Breast epithelium (tissue), 4 donors: ENCODE results near the gene SHLD1. TPM values are rescaled to one million over a fixed set of nuclear protein-coding genes. Genes with fewer than 3 reads are reported as not detected.

ENCODE experiments used
- DNase-seq, 2 donors: peaks; one replicate each; pipeline ENCODE4 v3.0.0-alpha.2; 2019; ENCODE audit warnings: low spot score in 2 of 2
- H3K27ac ChIP-seq, 2 donors: fragments of 200-600 bp; sonication (generic) in 1 of 2; one replicate each; pipeline ENCODE4 v1.5.1; 2016 to 2019; ENCODE audit warnings: mild to moderate bottlenecking in 1 of 2
- H3K27me3 ChIP-seq, 2 donors: fragments of 200-600 bp; sonication (generic) in 1 of 2; one replicate each; pipeline versions ENCODE4 v1.5.1 to v1.6.0; 2017 to 2019; ENCODE audit warnings: control low read depth in 1 of 2, mild to moderate bottlenecking in 1 of 2
- H3K36me3 ChIP-seq: fragments of 200-600 bp; one replicate; pipeline ENCODE4 v1.5.1; 2019
- H3K4me1 ChIP-seq, 2 donors: fragments of 200-600 bp; sonication (generic); one replicate each; pipeline ENCODE4 v1.5.1; 2016 to 2019; ENCODE audit warnings: control low read depth in 1 of 2
- H3K4me3 ChIP-seq, 3 donors: fragments of 200-600 bp; sonication (generic); 1 replicate in 2 of 3; 2 replicates in 1 of 3; pipeline ENCODE4 v1.5.1; 2016 to 2019; ENCODE audit warnings: mild to moderate bottlenecking in 3 of 3, moderate library complexity in 2 of 3
- H3K9me3 ChIP-seq, 2 donors: fragments of 200-600 bp; sonication (generic) in 1 of 2; one replicate each; pipeline ENCODE4 v1.5.1; 2016 to 2019; ENCODE audit warnings: control low read depth in 1 of 2
- POLR2A ChIP-seq: fragments of 450-650 bp; IDR thresholded peaks from one replicate; pipeline ENCODE4 v1.6.1; 2016; ENCODE audit warnings: antibody characterized with exemption, mild to moderate bottlenecking, moderate library complexity
- POLR2AphosphoS5 ChIP-seq, 3 donors: sonication (generic); formaldehyde crosslinking; IDR thresholded peaks; one replicate each; pipeline ENCODE4 v1.6.1; 2017; ENCODE audit warnings: antibody characterized with exemption in 3 of 3
- intact Hi-C: fragments of 100-400 bp; cut with DNase I; formaldehyde crosslinking; loops from one replicate; pipeline ENCODE4 v1.15.1; 2023; ENCODE audit warnings: low total_unique reads
- total RNA-seq, 3 donors: library from RNA; depleted of rRNA; stranded (reverse); fragments of >200 nt; gene quantifications; one replicate each; pipeline ENCODE4 v1.1.0, GENCODE V29; 2016
- TF ChIP-seq, protein P1 (sequence below), 3 donors: fragments of 450-650 bp; IDR thresholded peaks; one replicate each; pipeline ENCODE4 v1.5.1; 2016 to 2017; ENCODE audit warnings: antibody characterized with exemption in 3 of 3, mild to moderate bottlenecking in 3 of 3, moderate library complexity in 3 of 3

SHLD1 gene
- total RNA-seq, 3 donors from 2014 or later = 2.7 to 7.3 (median 6.6) TPM

DNA sequence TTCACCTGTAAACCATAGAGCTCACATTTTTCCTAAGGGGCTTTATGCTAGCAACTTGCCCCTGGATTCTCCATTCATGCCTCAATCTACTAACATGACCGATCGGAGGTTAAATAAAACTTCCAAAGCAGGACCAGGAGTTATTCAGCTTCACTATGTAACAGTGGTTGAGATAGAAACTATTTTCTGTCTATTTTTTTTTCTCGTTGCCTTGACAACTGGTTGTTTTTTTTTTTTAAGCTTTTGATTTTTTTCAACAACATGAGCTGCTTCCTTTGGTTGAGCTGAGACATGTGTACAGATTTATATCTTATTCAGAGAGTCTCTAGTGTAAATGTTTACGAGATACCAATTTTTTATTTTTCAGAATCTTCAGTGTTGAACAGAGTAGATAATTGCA, 85.7 kb downstream of the SHLD1 start:
- no peaks in the 10 kb centered on the region for H3K27me3 ChIP-seq
- H3K27ac ChIP-seq = no peak overlapping the region

DNA sequence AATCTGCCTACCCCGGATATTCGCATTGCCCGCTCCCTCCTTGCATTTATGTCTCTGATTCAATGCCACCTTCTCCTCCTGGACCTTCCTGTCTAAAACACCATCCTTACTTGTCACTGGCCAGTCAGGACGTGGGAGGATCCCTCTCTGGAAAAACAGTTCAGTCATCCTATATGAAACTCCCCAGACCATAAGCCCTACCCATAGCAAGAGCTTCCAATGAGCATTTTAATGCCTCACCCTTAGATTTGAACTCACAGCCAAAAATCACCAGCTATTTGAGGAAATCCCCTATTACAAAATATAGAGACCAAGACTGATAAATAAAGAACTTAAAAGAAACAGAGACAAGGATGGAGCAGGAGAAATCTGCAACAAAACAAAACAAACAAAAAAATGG, 86.4 kb downstream of the SHLD1 start:
- no peaks in the 10 kb centered on the region for H3K27me3 ChIP-seq
- no peaks in the 10 kb centered on the region for H3K36me3 ChIP-seq
- H3K9me3 ChIP-seq = no peaks in the 10 kb centered on the region
- H3K4me1 ChIP-seq = no peaks in the 10 kb centered on the region
- TF ChIP-seq, protein P1, sequence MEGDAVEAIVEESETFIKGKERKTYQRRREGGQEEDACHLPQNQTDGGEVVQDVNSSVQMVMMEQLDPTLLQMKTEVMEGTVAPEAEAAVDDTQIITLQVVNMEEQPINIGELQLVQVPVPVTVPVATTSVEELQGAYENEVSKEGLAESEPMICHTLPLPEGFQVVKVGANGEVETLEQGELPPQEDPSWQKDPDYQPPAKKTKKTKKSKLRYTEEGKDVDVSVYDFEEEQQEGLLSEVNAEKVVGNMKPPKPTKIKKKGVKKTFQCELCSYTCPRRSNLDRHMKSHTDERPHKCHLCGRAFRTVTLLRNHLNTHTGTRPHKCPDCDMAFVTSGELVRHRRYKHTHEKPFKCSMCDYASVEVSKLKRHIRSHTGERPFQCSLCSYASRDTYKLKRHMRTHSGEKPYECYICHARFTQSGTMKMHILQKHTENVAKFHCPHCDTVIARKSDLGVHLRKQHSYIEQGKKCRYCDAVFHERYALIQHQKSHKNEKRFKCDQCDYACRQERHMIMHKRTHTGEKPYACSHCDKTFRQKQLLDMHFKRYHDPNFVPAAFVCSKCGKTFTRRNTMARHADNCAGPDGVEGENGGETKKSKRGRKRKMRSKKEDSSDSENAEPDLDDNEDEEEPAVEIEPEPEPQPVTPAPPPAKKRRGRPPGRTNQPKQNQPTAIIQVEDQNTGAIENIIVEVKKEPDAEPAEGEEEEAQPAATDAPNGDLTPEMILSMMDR (IDR thresholded peaks at IDR 0.05) = no peak
- no peak for TF ChIP-seq POLR2AphosphoS5 (IDR thresholded peaks at IDR 0.05)
- TF ChIP-seq POLR2A = no peak
- intact Hi-C loops = no loop called here
- DNase-seq = no peak
- no peak overlapping the region for H3K27ac ChIP-seq
- H3K4me3 ChIP-seq = no peak overlapping the region

More for the DNA sequence above, 85.7 kb downstream of the SHLD1 start:
- TF ChIP-seq POLR2A (no peak), POLR2AphosphoS5 (IDR thresholded peaks at IDR 0.05) (no peak)
- TF ChIP-seq, protein P1 (IDR thresholded peaks at IDR 0.05) = no peak
- no peaks in the 10 kb centered on the region for H3K4me1 ChIP-seq
- no peak overlapping the region for H3K4me3 ChIP-seq
- intact Hi-C loops = no loop called here
- DNase-seq = no peak
- H3K36me3 ChIP-seq = no peaks in the 10 kb centered on the region
- no peaks in the 10 kb centered on the region for H3K9me3 ChIP-seq

DNA sequence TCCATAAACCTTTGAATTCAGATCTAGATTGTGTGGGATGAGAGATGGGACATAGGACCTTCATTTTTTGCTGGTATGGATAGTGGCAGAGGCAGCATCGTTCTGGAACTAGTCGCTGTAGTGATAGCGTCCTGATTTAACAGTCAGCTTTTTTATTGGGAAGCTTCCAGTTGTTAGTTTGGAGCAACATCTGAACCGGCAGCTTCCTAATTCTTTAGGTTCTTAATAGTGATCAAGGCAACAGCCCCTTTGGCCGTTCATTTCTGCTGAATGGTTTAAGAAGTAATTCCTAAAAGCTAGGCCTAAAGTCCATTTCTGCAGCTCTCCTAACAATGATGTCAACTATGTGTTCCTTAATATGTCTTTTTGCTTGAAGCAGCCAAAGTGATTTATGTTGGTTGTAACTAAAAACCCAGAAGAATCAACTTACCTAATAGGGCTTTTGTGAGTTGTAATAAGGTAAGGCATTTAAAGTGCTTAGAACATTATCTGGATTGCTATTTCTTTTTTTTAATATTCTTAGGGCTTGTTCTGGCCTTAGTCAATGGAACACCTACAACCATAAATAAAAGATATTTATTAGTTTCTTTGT, 90.3 kb downstream of the SHLD1 start:
- no peak overlapping the region for H3K4me3 ChIP-seq
- H3K4me1 ChIP-seq = no peaks in the 10 kb centered on the region
- intact Hi-C loops = no loop called here
- H3K27ac ChIP-seq = no peak overlapping the region
- H3K36me3 ChIP-seq = no peaks in the 10 kb centered on the region
- no peaks in the 10 kb centered on the region for H3K9me3 ChIP-seq
- DNase-seq = no peak
- TF ChIP-seq POLR2AphosphoS5 (IDR thresholded peaks at IDR 0.05) (no peak), POLR2A (no peak)
- TF ChIP-seq, protein P1 (IDR thresholded peaks at IDR 0.05) = no peak
- no peaks in the 10 kb centered on the region for H3K27me3 ChIP-seq

DNA sequence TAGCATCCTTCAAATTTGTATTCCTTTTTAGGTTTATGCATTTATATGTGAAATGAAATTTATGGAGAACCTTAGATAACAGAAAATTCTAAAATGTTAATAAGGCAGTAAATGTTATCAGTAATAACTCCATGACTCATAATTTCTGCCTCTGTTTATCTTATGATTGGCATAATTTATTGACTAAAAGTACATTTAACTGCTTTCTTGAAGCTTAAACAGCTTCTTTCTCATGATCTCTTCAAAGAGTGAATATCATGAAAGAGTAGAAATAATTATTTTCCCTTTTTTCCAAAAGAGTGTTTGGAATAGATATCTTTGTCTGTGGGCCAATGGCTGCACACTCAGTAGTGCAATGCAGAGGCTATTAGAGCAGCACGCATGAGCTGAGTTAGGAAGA, 91.3 kb downstream of the SHLD1 start:
- H3K36me3 ChIP-seq = no peaks in the 10 kb centered on the region
- no peak for DNase-seq
- H3K4me3 ChIP-seq = no peak overlapping the region
- TF ChIP-seq POLR2A (no peak), POLR2AphosphoS5 (IDR thresholded peaks at IDR 0.05) (no peak)
- TF ChIP-seq, protein P1 (IDR thresholded peaks at IDR 0.05) = no peak
- H3K27me3 ChIP-seq = no peaks in the 10 kb centered on the region
- intact Hi-C loops = no loop called here
- no peak overlapping the region for H3K27ac ChIP-seq
- H3K4me1 ChIP-seq = no peaks in the 10 kb centered on the region
- H3K9me3 ChIP-seq = no peaks in the 10 kb centered on the region

DNA sequence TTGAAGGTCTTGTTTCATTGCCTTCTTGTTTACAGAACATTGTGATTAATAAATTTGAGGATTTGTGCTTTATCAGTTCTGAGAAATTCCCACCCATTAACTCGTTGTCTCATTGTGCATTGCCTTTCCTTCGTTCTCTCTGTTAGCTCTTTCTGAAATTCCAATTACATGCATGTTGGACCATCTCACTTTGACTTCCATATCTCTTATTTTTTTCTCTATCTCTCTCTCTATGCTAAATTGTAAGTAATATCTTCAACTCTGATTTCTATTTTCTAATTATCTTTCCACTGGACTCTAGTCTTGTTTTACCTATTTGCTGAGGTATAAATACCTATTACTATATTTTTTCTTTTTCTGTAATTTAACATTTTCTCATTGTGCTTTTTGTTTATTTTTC, 92.3 kb downstream of the SHLD1 start:
- intact Hi-C loops = no loop called here
- H3K4me3 ChIP-seq = no peak overlapping the region
- H3K9me3 ChIP-seq = no peaks in the 10 kb centered on the region
- no peaks in the 10 kb centered on the region for H3K27me3 ChIP-seq
- no peaks in the 10 kb centered on the region for H3K36me3 ChIP-seq
- no peak for DNase-seq
- H3K27ac ChIP-seq = no peak overlapping the region
- no peaks in the 10 kb centered on the region for H3K4me1 ChIP-seq
- no peak for TF ChIP-seq POLR2AphosphoS5 (IDR thresholded peaks at IDR 0.05)
- no peak for TF ChIP-seq POLR2A
- TF ChIP-seq, protein P1 (IDR thresholded peaks at IDR 0.05) = no peak
